ENCODE measurements around the gene PAWR.
A peak's percentile ranks its signal among the peaks of the same experiment; 100 is the strongest.

Gene PAWR

GRCh38 chr12:79661629-79662028, 29.1 kb downstream of the PAWR start:
- TF ChIP-seq ZFX (IDR thresholded peaks at IDR 0.05; ENCODE audit: borderline replicate concordance) (no peak), CTCF (IDR thresholded peaks at IDR 0.05) (no peak)
- H3K27ac ChIP-seq, result no peak overlapping the region

- H3K27ac ChIP-seq, result peak overlapping the region; percentile 49
- no peak for TF ChIP-seq ZFX (IDR thresholded peaks at IDR 0.05; ENCODE audit: borderline replicate concordance)
- TF ChIP-seq CTCF (IDR thresholded peaks at IDR 0.05), result no peak
Observed at GRCh38 chr12:79659961-79660431, 30.8 kb downstream of the PAWR start.

- TF ChIP-seq ZFX (IDR thresholded peaks at IDR 0.05; ENCODE audit: borderline replicate concordance) (no peak), CTCF (IDR thresholded peaks at IDR 0.05) (no peak)
- no peak overlapping the region for H3K27ac ChIP-seq
Observed at GRCh38 chr12:79658221-79658620, 32.5 kb downstream of the PAWR start.

GRCh38 chr12:79657136-79657535, 33.6 kb downstream of the PAWR start:
- no peak overlapping the region for H3K27ac ChIP-seq
- TF ChIP-seq CTCF (IDR thresholded peaks at IDR 0.05) (no peak), ZFX (IDR thresholded peaks at IDR 0.05; ENCODE audit: borderline replicate concordance) (no peak)

GRCh38 chr12:79655036-79655435, 35.7 kb downstream of the PAWR start:
- H3K27ac ChIP-seq, result no peak overlapping the region
- TF ChIP-seq CTCF (IDR thresholded peaks at IDR 0.05) (no peak), ZFX (IDR thresholded peaks at IDR 0.05; ENCODE audit: borderline replicate concordance) (no peak)

GRCh38 chr12:79652521-79652920, 38.2 kb downstream of the PAWR start:
- no peak overlapping the region for H3K27ac ChIP-seq
- no peak for TF ChIP-seq ZFX (IDR thresholded peaks at IDR 0.05; ENCODE audit: borderline replicate concordance)
- no peak for TF ChIP-seq CTCF (IDR thresholded peaks at IDR 0.05)

GRCh38 chr12:79650440-79650839, 40.3 kb downstream of the PAWR start:
- TF ChIP-seq ZFX (IDR thresholded peaks at IDR 0.05; ENCODE audit: borderline replicate concordance) (no peak), CTCF (IDR thresholded peaks at IDR 0.05) (no peak)
- no peak overlapping the region for H3K27ac ChIP-seq

All from 22Rv1 (cell line).